GM13976 (cell line): Measurements from ENCODE around the gene NSMF.

Source experiments
- DNase-seq: peaks from one replicate; pipeline ENCODE4 v3.0.0; 2012; ENCODE audit warnings: low spot score
- CTCF ChIP-seq: IDR thresholded peaks from 2 replicates; pipeline ENCODE4 v1.5.1; 2012; ENCODE audit warnings: borderline replicate concordance, mild to moderate bottlenecking; ENCODE audit not compliant: insufficient read depth; ENCODE audit errors: extremely low read depth, missing control alignments, control extremely low read depth
- in situ Hi-C: fragments of 300-500 bp; cut with MboI; formaldehyde crosslinking; loops from one replicate; pipeline ENCODE4 v1.12.0; 2022; ENCODE audit warnings: low sequenced_read_pairs, mixed read lengths, inconsistent platforms; ENCODE audit not compliant: unreplicated experiment

The NSMF gene

GRCh38 chr9:137430723-137431415 lies 28.3 kb downstream of the NSMF start:
- DNase-seq = no peak
- no peak for TF ChIP-seq CTCF
- in situ Hi-C loops = no loop called here

GRCh38 chr9:137429974-137430722 lies 29.0 kb downstream of the NSMF start:
- TF ChIP-seq CTCF = no peak
- in situ Hi-C loops = no loop called here
- peak; percentile 83 for DNase-seq

GRCh38 chr9:137429546-137429890 lies 29.6 kb downstream of the NSMF start:
- DNase-seq = no peak
- in situ Hi-C loops = no loop called here
- TF ChIP-seq CTCF = no peak

- in situ Hi-C loops = no loop called here
- DNase-seq = no peak
- no peak for TF ChIP-seq CTCF
Observed at GRCh38 chr9:137428841-137429545, 30.1 kb downstream of the NSMF start.

GRCh38 chr9:137428311-137428630 lies 30.9 kb downstream of the NSMF start:
- TF ChIP-seq CTCF = no peak
- in situ Hi-C loops = no loop called here
- DNase-seq = no peak

GRCh38 chr9:137427454-137428310 lies 31.5 kb downstream of the NSMF start:
- DNase-seq = no peak
- in situ Hi-C loops = no loop called here
- TF ChIP-seq CTCF = no peak
